Forelimb muscle (tissue), 1 donor: ENCODE measurements around the gene RNF217. TPM values are rescaled to one million over a fixed set of nuclear protein-coding genes. Genes with fewer than 3 reads are reported as not detected.
"Not testable (repeated sequence)": the region's sequence is repeated elsewhere in the genome, so short reads cannot be mapped to it uniquely, and the experiment has no call there.

ENCODE experiments used
- DNase-seq: peaks from one replicate; pipeline ENCODE4 v3.0.0-alpha.2; 2013; ENCODE audit warnings: low read depth
- polyA plus RNA-seq: library from polyadenylated mRNA; unstranded; fragments of 120-200 nt; gene quantifications from one replicate; pipeline ENCODE4 v1.2.1, GENCODE V29; 2013; ENCODE audit not compliant: insufficient read length

RNF217 gene
- 51.8 TPM for polyA plus RNA-seq

DNA sequence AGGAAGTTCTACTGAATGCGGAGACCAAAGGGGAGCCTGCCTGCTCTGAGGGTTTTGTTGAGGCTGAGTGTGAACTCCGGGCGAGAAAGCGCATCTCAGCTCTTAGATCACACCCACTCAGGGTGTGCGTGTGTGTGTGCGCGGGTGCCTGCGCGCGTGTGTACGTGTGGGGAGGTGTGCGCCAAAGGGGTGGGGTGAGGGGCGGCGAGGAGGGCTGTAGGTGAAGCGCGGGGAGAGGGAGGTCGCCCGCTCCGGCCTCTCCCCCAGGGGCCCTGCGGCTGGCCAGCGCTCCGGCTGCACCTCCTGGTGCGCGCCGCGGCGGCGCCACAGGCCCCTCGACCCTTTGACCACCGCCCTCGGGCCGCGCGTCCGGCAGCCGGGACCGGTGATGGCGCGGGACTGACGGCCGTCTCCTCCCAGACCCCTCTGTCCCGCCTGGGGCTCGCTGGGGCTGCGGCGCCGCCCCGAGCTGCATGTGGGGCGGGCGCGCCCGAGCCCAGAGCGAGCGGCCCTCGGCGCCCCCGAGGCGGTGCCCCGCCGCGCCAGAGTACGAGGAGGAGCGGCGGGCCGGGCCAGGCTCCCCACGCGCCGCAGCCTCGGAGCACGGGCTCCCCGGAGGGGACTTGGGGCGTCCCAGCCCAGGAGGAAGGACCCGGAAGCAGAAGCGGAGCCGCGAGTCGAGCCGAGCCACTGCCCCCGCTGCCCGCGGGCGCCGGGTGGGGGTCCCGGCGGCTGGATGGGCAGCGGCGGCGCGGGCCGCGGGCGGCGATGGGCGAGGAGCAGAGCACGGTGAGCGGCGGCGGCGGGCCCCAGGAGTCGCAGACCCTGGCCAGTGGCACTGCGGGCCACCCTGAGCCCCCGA is at the start of gene RNF217:
Gene RNF217 (plus strand): TSS at position 661 of the 862 bp plus-strand sequence. CDS start 108 bp downstream, at position 769.
- no peak for DNase-seq

DNA sequence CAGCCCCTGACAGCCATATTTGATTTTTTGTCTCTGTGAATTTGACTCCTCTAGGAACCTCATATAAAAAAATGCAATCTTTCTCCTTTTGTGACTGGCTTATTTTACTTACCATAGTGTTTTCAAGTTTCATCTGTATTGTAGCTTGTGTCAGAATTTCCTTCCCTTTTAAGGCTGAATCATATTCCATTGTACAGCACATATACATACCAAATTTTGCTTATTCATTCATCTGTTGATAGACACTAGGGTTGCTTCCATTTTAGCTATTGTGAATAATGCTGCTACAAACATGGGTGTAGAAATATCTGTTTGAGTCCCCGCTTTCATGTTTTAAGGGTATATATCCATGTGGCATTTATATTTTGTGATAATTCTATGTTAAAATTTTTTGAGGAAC is 49.2 kb upstream of the RNF217 start:
- DNase-seq: no peak

DNA sequence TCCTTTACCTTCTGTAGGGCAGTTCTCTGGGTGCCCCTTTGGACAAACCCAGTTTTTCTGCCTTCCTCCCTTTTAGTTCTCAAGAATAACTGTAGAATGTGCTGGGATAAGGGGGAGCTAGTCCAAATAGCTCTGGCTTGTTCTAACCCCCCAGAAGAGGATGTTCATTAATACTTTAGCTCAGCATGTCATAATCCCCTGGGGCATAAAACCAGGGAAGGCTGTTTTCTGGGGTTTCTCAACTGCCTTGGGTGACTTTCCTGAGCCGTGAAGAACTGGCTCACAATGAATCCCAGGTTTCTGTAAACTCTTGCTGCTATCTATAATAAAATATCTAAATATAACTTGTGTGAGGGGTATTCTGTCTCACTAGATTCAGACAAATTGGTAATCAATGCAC is 44.5 kb upstream of the RNF217 start:
- DNase-seq: no peak

DNA sequence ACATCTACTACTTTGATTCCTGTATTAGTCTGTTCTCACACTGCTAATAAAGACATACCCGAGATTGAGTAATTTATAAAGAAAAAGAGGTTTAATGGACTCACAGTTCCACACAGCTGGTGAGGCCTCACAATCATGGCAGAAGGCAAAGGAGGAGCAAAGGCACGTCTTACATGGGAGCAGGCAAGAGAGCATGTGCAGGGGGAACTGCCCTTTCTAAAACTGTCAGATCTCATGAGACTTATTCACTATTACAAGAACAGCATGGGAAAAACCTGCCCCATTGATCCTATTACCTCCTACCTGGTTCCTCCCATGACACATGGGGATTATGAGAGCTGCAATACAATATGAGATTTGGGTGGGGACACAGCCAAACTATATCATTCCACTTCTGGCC is 42.5 kb upstream of the RNF217 start:
- not testable (repeated sequence) for DNase-seq

GRCh38 chr6:124924333-124924759 is 37.9 kb upstream of the RNF217 start:
- DNase-seq: no peak

- DNase-seq: no peak
Observed at GRCh38 chr6:124926435-124926834, 35.8 kb upstream of the RNF217 start.

DNA sequence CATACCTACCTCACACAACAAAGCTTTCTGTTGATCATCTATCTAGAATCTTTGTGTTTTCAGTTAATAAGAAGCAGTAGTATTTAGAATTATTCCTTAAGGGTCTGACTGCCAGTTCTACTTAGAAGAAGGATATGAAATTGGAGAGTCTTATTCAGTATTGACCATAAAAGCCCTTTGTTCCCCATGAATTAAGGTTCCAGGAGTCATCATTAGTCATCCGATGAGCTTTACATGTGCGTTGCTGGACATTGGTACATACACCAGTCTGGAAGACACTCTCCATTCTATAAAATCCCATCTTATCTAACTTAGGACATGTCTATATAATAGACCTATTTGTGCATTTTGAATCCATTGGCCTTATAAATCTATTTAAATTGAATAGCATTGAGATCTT is 34.4 kb upstream of the RNF217 start:
- no peak for DNase-seq

DNA sequence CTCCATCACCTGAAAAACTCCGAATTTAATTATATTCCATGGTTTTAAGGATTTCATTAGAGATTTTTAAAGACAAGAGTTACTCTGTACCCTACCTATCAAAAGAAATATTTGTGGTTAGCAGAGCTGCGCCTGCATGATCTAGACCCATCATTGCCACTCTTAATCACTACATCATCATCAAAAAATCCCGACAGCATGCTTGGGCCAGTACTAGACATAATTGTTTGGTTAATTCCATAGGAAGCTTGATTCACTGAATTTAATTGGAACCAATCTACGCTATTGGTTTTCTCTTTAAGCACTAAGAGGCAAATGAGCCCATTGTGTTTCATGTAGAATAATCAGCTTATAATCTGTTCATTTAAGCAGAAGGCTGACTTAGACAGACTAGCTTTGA is 33.4 kb upstream of the RNF217 start:
- no peak for DNase-seq

DNA sequence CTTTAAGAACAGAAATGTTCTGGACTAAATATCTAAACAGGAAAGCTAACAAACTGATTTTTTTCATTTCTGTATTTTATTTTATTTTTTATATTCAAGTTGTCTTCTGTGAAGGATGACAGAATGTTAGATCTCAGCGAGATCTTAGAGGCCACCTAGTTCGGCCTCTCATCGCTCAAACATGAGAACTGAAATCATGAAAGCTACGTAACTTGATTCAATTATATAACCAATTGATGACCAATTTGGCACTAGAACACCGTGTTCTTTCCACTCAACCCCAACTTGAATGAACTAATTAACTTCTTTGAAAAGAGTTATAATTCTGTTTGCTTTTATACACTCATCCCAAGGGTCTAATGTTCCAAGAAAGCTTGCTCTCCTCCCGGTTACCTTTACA is 24.6 kb upstream of the RNF217 start:
- no peak for DNase-seq

DNA sequence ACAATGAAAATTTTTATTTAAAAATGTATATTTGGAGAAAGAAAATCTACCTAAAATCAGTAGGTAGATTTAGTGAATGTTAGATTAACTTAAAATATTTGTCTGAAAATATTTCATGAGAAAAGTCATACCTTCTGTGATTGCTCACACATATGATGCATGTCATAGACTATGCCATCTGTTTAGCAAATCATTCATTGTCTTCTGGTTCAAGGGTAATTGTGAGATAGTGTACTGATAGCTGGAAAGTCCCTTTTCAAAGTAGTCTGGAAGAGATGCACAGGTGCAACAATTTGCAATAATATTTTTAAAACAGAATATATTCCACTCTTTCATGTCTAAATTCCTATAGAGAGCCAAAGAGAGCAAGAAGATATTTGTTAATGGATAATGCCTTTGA is 21.0 kb upstream of the RNF217 start:
- DNase-seq: no peak

- no peak for DNase-seq
Observed at GRCh38 chr6:124943658-124944057, 18.6 kb upstream of the RNF217 start.

DNA sequence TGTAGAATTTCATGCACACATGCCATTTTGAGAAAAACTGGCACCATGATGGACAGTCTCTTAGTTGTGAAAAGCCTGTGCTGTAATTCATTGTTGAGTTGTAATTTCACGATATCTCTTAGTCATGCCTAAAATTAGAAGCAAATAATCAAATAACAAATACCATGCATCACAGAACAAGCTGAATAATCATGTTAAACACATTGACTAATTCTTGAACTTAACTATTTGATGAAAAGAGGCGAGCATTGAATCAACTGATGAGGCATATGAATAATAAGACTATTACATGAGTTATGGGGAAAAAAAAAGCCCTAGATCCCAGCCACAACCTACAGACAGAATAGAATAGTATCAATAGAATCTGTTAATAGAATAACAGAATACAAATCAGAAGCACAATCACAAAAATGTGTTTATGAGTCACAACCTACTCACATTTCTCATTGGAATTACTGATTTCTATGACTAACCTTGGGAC is 14.2 kb upstream of the RNF217 start:
- no peak for DNase-seq

GRCh38 chr6:124949706-124950105 is 12.5 kb upstream of the RNF217 start:
- no peak for DNase-seq

DNA sequence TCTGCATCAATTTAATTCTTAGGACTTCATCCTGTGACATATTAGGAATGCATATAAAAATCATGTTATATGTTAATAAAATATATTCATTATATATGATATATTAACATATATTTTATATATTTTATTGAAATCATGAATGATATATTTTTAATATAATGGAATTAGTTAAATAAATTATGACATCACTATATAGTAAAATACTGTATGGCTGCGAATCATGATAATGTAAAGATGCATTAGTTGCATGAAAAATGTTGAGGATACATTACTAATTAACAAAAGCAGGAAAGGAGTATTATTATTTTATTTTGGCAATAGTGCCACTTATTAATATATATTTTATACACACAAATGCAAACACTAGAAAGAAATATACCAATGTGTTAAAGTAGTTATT is 8.4 kb upstream of the RNF217 start:
- no peak for DNase-seq

DNA sequence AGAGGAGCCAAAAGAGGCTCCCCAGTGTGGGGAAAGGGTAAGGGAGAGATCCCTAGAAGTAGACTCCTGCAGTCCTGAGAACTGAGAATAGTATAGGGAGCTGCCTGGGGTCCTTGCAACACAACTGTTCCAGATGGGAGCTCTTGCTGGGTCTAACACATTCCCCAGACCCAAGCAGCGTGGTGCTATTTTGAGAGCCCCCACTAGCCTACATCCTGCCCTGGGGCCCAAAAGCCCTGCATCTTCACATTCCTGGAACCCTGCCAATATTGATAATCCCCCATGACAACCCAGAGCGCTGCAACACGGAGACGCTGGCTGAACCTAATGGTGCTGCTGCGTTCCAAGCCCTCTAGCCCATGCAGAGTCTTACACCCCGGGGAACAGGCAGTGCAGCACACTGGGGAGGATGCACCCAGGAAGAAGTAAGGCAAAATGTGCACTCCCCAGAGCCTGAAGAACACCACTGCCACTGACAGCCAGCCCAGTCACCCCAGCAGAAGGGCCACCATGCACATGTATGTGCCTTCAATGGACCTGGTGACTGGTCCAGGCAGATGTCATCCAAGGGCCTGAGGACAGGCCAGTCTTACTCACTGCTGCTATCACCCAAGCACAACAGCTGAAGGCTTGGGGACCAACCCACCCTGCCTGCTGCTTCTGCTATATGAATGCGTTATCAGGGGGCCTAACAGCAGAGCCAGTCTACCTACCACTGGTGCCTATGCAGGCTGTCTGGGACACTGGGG is 7.0 kb upstream of the RNF217 start:
- no peak for DNase-seq

DNA sequence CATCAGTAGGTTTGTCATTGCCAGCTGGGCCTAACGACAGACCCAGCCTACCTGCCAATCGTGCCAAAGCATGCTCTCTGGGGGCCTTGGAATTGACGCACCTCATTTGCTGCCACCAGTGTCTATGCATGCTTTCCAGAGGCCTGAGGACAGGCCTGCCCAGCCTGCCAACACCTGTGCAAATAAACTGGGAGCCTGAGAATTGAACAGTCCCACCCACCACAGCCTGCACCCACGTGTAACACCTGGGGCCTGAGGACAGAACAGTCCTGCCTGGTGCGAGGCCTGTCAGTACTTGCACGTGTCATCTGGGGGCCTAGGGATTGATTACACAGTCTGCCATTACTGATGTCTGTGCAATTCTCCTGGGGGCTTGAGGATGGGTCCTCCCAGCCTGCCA is 6.2 kb upstream of the RNF217 start:
- no peak for DNase-seq

DNA sequence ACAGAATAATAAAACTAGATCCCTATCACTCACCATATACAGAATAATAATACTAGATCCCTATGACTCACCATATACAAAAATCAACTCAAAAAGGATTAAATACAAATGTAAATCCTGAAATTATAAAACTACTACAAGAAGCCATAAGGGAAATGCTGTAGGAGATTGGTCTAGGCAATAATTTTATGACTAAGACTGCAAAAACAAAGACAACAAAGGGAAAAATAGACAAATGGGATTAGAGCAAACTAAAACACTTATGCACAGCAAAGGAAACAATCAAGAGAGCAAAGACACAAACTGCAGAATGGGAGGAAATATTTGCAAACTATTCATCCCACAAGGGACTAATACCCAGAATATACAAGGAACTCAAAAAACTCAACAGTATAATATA is 4.1 kb upstream of the RNF217 start:
- DNase-seq: no peak

- no peak for DNase-seq
Observed at GRCh38 chr6:124958759-124959354, 3.4 kb upstream of the RNF217 start.

DNA sequence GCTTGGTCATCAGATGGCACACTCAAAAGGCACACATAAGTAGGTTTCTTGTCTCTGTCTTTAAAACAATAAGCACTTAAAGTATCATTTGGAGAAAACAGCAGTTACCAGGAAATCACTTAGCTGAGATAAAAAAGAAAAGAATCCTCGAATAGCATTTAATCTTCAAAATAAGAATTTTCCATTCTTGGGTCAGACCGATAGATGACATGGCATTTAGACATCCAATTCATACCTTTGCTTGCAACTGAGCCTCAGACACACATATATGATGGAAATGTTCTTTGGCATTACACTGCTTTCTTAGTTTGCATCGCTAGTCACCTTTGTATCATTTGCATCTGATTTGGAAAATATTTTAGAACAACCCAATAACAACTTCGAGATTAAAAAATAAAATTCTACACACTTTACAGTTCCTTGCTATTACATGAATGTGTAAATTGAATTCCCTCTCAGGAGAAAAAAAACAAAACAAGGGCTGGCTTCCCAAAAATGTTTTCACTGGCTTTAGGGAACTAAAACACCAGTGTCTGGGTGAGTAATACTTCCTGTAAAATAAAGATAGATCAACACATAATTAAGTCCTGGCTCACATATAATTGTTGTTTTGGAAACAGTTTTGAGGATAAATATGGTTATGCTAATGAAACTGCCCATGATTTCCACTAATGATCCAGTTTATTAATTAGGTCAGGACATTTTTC is 1.3 kb upstream of the RNF217 start:
- no peak for DNase-seq

GRCh38 chr6:124961464-124961776 is 817 bp upstream of the RNF217 start:
- DNase-seq: no peak

DNA sequence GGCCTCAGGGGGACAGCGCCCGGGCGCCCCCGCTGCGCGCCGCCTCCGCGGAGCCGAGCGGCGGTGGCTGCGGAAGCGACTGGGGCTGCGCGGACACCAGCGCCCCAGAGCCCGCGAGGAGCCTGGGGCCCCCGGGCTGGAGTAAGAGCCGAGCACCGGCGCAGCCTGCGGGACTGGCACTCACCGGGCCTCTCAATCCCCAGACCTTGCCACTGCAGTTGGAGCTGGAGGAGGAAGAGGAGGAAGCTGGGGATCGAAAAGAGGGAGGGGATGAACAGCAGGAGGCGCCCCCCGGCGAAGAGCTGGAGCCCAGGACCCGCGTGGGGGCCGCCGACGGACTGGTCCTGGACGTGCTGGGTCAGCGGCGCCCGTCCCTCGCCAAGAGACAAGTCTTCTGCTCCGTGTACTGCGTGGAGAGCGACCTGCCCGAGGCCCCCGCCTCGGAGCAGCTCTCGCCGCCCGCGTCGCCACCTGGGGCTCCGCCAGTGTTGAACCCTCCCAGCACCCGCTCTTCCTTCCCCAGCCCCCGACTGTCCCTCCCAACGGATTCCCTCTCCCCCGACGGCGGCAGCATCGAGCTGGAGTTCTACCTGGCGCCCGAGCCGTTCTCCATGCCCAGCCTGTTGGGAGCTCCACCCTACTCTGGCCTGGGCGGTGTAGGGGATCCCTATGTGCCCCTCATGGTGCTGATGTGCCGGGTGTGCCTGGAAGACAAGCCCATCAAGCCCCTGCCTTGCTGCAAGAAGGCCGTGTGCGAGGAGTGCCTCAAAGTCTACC is 590 bp downstream of the RNF217 start:
- DNase-seq: no peak
